Measurements from ENCODE around the gene FXYD6. TPM values are rescaled to one million over a fixed set of nuclear protein-coding genes. Genes with fewer than 3 reads are reported as not detected.
A peak's percentile ranks its signal among the peaks of the same experiment; 100 is the strongest.

Gene FXYD6
- total RNA-seq, 1 donor from 2014 or later: 95.6 TPM

DNA sequence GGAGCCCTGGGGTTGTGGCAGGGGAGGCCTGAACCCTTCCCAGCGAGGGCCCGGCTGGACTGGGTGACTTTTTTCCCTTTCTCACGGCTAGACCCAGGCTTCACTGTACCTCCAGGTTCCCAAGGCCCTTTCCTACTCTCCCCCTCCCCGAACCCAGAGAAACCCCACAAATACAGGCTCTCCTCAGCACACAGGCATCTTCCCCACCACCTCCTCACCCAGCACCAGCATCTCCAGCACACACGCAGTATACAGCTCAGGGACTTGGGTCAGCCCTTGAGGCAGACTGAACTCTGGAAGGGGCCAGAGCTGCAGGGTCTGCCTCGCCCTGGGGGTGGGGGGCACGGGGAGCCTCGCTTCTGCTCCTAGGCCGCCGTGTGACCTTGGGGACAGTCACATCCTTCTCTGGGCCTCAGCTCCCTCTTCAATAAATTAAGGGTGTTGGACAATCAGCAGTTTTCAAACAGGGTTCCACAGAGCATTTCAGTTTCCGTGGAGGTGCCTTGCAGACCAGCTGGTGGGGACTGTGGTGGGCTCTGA is 48.2 kb upstream of the FXYD6 start:
- H3K9me3 Mint-ChIP-seq: no peaks in the 10 kb centered on the region
- no peak for DNase-seq (ENCODE audit: low spot score)
- Histone ChIP-seq H4K20me1 (ENCODE audit: low read depth) (no peaks in the 10 kb centered on the region), H3F3A (ENCODE audit: low read depth) (no peaks in the 10 kb centered on the region), H3K9ac (no peak overlapping the region), H3K4me1 (no peaks in the 10 kb centered on the region), H3K4me3 (no peak overlapping the region), H3K4me2 (no peak overlapping the region), H2AFZ (replicated peaks) (no peak overlapping the region), H3K9me3 (ENCODE audit: low read depth) (no peaks in the 10 kb centered on the region), H3K27me3 (no peaks in the 10 kb centered on the region), H3K79me2 (ENCODE audit: low read depth) (no peaks in the 10 kb centered on the region), H3K27ac (no peak overlapping the region), H3K36me3 (no peaks in the 10 kb centered on the region)
- TF ChIP-seq, protein P1, sequence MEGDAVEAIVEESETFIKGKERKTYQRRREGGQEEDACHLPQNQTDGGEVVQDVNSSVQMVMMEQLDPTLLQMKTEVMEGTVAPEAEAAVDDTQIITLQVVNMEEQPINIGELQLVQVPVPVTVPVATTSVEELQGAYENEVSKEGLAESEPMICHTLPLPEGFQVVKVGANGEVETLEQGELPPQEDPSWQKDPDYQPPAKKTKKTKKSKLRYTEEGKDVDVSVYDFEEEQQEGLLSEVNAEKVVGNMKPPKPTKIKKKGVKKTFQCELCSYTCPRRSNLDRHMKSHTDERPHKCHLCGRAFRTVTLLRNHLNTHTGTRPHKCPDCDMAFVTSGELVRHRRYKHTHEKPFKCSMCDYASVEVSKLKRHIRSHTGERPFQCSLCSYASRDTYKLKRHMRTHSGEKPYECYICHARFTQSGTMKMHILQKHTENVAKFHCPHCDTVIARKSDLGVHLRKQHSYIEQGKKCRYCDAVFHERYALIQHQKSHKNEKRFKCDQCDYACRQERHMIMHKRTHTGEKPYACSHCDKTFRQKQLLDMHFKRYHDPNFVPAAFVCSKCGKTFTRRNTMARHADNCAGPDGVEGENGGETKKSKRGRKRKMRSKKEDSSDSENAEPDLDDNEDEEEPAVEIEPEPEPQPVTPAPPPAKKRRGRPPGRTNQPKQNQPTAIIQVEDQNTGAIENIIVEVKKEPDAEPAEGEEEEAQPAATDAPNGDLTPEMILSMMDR (IDR thresholded peaks at IDR 0.05): no peak
- no peak for TF ChIP-seq EZH2phosphoT487 (IDR thresholded peaks at IDR 0.05)
- no peak for TF ChIP-seq EZH2 (IDR thresholded peaks at IDR 0.05)
- H3K4me3 Mint-ChIP-seq: no peak overlapping the region
- H3K4me1 Mint-ChIP-seq: peaks cover 13% of the 10 kb centered on the region
- H3K27me3 Mint-ChIP-seq (ENCODE audit: insufficient read depth, low read depth): peaks cover 7% of the 10 kb centered on the region
- H3K27ac Mint-ChIP-seq: peak overlapping the region; percentile 78
- no peaks in the 10 kb centered on the region for H3K36me3 Mint-ChIP-seq

DNA sequence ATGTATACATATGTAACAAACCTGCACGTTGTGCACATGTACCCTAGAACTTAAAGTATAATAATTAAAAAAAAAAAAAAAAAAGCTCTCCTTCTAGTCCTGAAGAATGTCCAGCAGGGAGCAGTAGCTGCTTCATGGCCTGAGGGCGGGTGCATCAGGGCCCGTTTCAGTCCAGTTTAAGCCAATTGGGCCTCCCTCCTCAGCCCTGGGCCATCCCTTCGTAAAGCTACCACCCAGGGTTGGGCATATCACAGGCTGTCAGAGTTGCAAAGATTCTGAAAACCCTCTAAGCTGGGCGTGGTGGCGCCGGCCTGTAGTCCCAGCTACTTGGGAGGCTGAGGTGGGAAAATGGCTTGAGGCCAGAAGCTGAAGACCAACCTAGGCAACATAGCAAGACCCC is 47.3 kb upstream of the FXYD6 start:
- no peaks in the 10 kb centered on the region for H3K79me2 ChIP-seq (ENCODE audit: low read depth)
- H3K4me3 Mint-ChIP-seq: no peak overlapping the region
- H4K20me1 ChIP-seq (ENCODE audit: low read depth): no peaks in the 10 kb centered on the region
- no peak overlapping the region for H3K9ac ChIP-seq
- no peak overlapping the region for H3K27ac ChIP-seq
- TF ChIP-seq, protein P1 (IDR thresholded peaks at IDR 0.05): no peak
- no peak for TF ChIP-seq EZH2phosphoT487 (IDR thresholded peaks at IDR 0.05)
- no peak for TF ChIP-seq EZH2 (IDR thresholded peaks at IDR 0.05)
- H2AFZ ChIP-seq (replicated peaks): no peak overlapping the region
- H3K27ac Mint-ChIP-seq: no peak overlapping the region
- H3F3A ChIP-seq (ENCODE audit: low read depth): no peaks in the 10 kb centered on the region
- H3K36me3 Mint-ChIP-seq: no peaks in the 10 kb centered on the region
- no peaks in the 10 kb centered on the region for H3K27me3 ChIP-seq
- no peak overlapping the region for H3K4me2 ChIP-seq
- DNase-seq (ENCODE audit: low spot score): no peak
- no peaks in the 10 kb centered on the region for H3K9me3 ChIP-seq (ENCODE audit: low read depth)
- H3K27me3 Mint-ChIP-seq (ENCODE audit: insufficient read depth, low read depth): peaks cover 5% of the 10 kb centered on the region
- no peaks in the 10 kb centered on the region for H3K4me1 ChIP-seq
- peaks cover 7% of the 10 kb centered on the region for H3K4me1 Mint-ChIP-seq
- no peaks in the 10 kb centered on the region for H3K36me3 ChIP-seq
- H3K9me3 Mint-ChIP-seq: no peaks in the 10 kb centered on the region
- H3K4me3 ChIP-seq: no peak overlapping the region

DNA sequence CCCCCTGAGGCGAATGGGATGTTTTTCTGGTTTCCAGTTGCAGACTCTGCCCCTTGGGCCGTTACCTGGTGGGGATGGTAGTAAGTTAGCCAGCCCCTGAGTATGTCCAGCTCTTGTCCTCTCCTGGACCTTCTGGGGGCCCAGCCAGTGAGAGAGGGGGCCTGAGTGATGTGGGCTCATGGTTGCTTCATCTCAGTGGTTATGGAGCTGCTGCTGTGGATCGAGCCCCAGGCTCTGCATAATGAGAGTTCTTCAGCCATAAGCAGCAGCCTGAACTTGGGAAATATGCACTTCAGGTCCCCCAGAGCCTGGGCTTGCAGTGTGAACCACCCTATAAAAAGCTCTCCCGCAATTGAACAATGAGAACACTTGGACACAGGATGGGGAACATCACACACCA is 46.8 kb upstream of the FXYD6 start:
- no peak overlapping the region for H2AFZ ChIP-seq (replicated peaks)
- no peaks in the 10 kb centered on the region for H3K4me1 ChIP-seq
- H3K9ac ChIP-seq: no peak overlapping the region
- H3F3A ChIP-seq (ENCODE audit: low read depth): no peaks in the 10 kb centered on the region
- no peak overlapping the region for H3K27ac ChIP-seq
- Mint-ChIP-seq H3K4me1 (peaks cover 2% of the 10 kb centered on the region), H3K27ac (peak overlapping the region; percentile 78), H3K9me3 (no peaks in the 10 kb centered on the region), H3K4me3 (no peak overlapping the region), H3K36me3 (no peaks in the 10 kb centered on the region), H3K27me3 (ENCODE audit: insufficient read depth, low read depth) (peaks cover 4% of the 10 kb centered on the region)
- no peaks in the 10 kb centered on the region for H3K9me3 ChIP-seq (ENCODE audit: low read depth)
- H3K36me3 ChIP-seq: no peaks in the 10 kb centered on the region
- no peak overlapping the region for H3K4me3 ChIP-seq
- no peak for DNase-seq (ENCODE audit: low spot score)
- no peaks in the 10 kb centered on the region for H4K20me1 ChIP-seq (ENCODE audit: low read depth)
- no peak for TF ChIP-seq EZH2phosphoT487 (IDR thresholded peaks at IDR 0.05)
- TF ChIP-seq, protein P1 (IDR thresholded peaks at IDR 0.05): no peak
- TF ChIP-seq EZH2 (IDR thresholded peaks at IDR 0.05): no peak
- H3K79me2 ChIP-seq (ENCODE audit: low read depth): no peaks in the 10 kb centered on the region
- H3K27me3 ChIP-seq: no peaks in the 10 kb centered on the region
- H3K4me2 ChIP-seq: no peak overlapping the region

Measured in neural progenitor cell (in vitro differentiated cells).